Mammary epithelial cell (primary cell): ENCODE results near the gene ADCY7.

Experiments used
- CTCF ChIP-seq, 2 donors: IDR thresholded peaks in 1 of 2; conservative IDR thresholded peaks in 1 of 2; 2 replicates each; pipeline ENCODE4 v1.5.1; 2011 to 2012; ENCODE audit warnings: inconsistent platforms in 2 of 2, low read length in 2 of 2, mild to moderate bottlenecking in 2 of 2, control low read depth in 1 of 2, low read depth in 1 of 2; ENCODE audit not compliant: insufficient read depth in 1 of 2; ENCODE audit errors: extremely low read depth in 1 of 2
- EZH2 ChIP-seq: IDR thresholded peaks from 2 replicates; pipeline ENCODE4 v1.6.1; 2012; ENCODE audit warnings: low read length, inconsistent platforms, borderline replicate concordance

- TF ChIP-seq CTCF (conservative IDR thresholded peaks at IDR 0.05 in 1 of 2, IDR thresholded peaks at IDR 0.05 in 1 of 2; ENCODE audit: extremely low read depth in 1 of 2, insufficient read depth in 1 of 2, low read depth in 1 of 2, low read length in 2 of 2) (no peak), EZH2 (no peak)
Measured at GRCh38 chr16:50306287-50306686, 39.9 kb downstream of the ADCY7 start.
